ENCODE data around the gene CCR5AS.

Gene CCR5AS

GRCh38 chr3:46368569-46368968 is 38.3 kb downstream of the CCR5AS start:
- POLR2A ChIA-PET: no interaction called here
- H3K27ac Mint-ChIP-seq: no peak overlapping the region
- TF ChIP-seq IRF1 (CRISPR knock-in tag; IDR thresholded peaks at IDR 0.05): no peak
- peaks cover 2% of the 10 kb centered on the region; the same call in 1 of the 2 replicates for H3K27me3 Mint-ChIP-seq (ENCODE audit: low read depth)
- H3K4me1 Mint-ChIP-seq: no peaks in the 10 kb centered on the region
- peaks cover 5% of the 10 kb centered on the region; the same call in 1 of the 2 replicates for H3K9me3 Mint-ChIP-seq
- H3K36me3 Mint-ChIP-seq: no peaks in the 10 kb centered on the region
- ATAC-seq (peak; percentile 98), DNase-seq (ENCODE audit: low spot score) (peak; percentile 59)
- no peak overlapping the region for H3K4me3 Mint-ChIP-seq
- CTCF ChIA-PET: interaction anchor here (0.5 to 5.5 kb wide), 28 partner anchors 8 to 425 kb away, joined by 3 to 68 read pairs (median 4); partner anchors contain the start of genes CCR1 and CXCR6

- H3K9me3 Mint-ChIP-seq: peaks cover 5% of the 10 kb centered on the region; the same call in 1 of the 2 replicates
- TF ChIP-seq CREB1 (CRISPR knock-in tag; IDR thresholded peaks at IDR 0.05) (no peak), GTF2I (CRISPR knock-in tag; conservative IDR thresholded peaks at IDR 0.05) (no peak), CBFB (CRISPR knock-in tag; IDR thresholded peaks at IDR 0.05; ENCODE audit: low read depth) (no peak), NR2C2 (CRISPR knock-in tag; IDR thresholded peaks at IDR 0.05) (no peak)
- TF ChIP-seq, protein P1, sequence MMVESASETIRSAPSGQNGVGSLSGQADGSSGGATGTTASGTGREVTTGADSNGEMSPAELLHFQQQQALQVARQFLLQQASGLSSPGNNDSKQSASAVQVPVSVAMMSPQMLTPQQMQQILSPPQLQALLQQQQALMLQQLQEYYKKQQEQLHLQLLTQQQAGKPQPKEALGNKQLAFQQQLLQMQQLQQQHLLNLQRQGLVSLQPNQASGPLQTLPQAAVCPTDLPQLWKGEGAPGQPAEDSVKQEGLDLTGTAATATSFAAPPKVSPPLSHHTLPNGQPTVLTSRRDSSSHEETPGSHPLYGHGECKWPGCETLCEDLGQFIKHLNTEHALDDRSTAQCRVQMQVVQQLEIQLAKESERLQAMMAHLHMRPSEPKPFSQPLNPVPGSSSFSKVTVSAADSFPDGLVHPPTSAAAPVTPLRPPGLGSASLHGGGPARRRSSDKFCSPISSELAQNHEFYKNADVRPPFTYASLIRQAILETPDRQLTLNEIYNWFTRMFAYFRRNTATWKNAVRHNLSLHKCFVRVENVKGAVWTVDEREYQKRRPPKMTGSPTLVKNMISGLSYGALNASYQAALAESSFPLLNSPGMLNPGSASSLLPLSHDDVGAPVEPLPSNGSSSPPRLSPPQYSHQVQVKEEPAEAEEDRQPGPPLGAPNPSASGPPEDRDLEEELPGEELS (CRISPR knock-in tag; IDR thresholded peaks at IDR 0.05): no peak
- TF ChIP-seq, protein P2, sequence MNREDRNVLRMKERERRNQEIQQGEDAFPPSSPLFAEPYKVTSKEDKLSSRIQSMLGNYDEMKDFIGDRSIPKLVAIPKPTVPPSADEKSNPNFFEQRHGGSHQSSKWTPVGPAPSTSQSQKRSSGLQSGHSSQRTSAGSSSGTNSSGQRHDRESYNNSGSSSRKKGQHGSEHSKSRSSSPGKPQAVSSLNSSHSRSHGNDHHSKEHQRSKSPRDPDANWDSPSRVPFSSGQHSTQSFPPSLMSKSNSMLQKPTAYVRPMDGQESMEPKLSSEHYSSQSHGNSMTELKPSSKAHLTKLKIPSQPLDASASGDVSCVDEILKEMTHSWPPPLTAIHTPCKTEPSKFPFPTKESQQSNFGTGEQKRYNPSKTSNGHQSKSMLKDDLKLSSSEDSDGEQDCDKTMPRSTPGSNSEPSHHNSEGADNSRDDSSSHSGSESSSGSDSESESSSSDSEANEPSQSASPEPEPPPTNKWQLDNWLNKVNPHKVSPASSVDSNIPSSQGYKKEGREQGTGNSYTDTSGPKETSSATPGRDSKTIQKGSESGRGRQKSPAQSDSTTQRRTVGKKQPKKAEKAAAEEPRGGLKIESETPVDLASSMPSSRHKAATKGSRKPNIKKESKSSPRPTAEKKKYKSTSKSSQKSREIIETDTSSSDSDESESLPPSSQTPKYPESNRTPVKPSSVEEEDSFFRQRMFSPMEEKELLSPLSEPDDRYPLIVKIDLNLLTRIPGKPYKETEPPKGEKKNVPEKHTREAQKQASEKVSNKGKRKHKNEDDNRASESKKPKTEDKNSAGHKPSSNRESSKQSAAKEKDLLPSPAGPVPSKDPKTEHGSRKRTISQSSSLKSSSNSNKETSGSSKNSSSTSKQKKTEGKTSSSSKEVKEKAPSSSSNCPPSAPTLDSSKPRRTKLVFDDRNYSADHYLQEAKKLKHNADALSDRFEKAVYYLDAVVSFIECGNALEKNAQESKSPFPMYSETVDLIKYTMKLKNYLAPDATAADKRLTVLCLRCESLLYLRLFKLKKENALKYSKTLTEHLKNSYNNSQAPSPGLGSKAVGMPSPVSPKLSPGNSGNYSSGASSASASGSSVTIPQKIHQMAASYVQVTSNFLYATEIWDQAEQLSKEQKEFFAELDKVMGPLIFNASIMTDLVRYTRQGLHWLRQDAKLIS (CRISPR knock-in tag; IDR thresholded peaks at IDR 0.05; ENCODE audit: borderline replicate concordance): no peak
- TF ChIP-seq, protein P3, sequence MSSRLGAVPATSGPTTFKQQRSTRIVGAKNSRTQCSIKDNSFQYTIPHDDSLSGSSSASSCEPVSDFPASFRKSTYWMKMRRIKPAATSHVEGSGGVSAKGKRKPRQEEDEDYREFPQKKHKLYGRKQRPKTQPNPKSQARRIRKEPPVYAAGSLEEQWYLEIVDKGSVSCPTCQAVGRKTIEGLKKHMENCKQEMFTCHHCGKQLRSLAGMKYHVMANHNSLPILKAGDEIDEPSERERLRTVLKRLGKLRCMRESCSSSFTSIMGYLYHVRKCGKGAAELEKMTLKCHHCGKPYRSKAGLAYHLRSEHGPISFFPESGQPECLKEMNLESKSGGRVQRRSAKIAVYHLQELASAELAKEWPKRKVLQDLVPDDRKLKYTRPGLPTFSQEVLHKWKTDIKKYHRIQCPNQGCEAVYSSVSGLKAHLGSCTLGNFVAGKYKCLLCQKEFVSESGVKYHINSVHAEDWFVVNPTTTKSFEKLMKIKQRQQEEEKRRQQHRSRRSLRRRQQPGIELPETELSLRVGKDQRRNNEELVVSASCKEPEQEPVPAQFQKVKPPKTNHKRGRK (CRISPR knock-in tag; IDR thresholded peaks at IDR 0.05; ENCODE audit: borderline replicate concordance): no peak
- ChIA-PET CTCF (interaction anchor here (0.7 to 5.5 kb wide), 16 partner anchors 9 to 289 kb away, joined by 3 to 68 read pairs (median 5); partner anchors contain the start of gene CCR1), POLR2A (no interaction called here)
- no peak overlapping the region for H3K27ac Mint-ChIP-seq
- H3K36me3 Mint-ChIP-seq: no peaks in the 10 kb centered on the region
- ATAC-seq (no peak), DNase-seq (ENCODE audit: low spot score) (no peak)
- no peaks in the 10 kb centered on the region for H3K4me1 Mint-ChIP-seq
- peaks cover 2% of the 10 kb centered on the region; the same call in 1 of the 2 replicates for H3K27me3 Mint-ChIP-seq (ENCODE audit: low read depth)
- H3K4me3 Mint-ChIP-seq: no peak overlapping the region
These were observed 39.1 kb downstream of the CCR5AS start for GRCh38 chr3:46367811-46368210.

DNA sequence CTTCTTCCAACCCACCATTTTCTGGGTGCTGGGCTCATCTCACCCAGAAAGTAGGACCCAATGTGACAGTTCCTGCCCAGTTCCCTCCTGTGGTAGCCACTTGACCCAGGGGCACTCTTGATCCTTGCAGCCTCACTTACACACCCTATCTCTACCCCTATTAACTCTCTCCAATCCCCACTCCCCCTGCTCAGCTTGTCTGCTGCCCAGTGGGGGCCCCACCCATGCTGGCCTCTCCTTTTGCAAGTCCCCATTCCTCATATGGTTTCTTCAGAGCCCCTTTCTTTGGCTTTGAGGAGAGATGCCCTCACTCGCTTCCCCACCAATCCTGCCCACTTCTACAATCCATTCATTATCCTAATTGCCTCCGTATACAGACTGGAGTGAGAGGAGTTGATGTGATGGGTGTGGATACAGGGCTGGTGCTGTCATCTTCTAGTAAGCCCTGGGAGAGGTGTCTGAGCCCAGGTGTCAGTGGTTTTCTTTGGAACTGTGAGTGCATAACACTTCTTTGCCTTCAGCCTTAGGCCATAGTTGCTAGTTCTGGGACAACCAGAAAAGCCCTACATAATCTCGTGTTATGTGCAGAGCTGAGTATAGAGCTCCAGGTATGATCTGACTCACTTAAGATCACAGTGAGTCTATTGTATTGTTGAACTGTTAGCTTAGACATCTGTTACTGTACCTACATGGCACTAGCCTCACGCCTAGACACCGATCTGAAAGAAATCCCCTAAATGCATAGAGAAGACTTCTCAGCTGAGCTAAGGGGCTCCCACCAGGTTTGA is 40.9 kb downstream of the CCR5AS start:
- H3K4me3 Mint-ChIP-seq: no peak overlapping the region
- no peak overlapping the region for H3K27ac Mint-ChIP-seq
- POLR2A ChIA-PET: interaction anchor here (0.6 kb wide), 1 partner anchor 258 kb away, joined by 3 read pairs; no protein-coding TSS in a partner anchor
- DNase-seq (ENCODE audit: low spot score) (no peak), ATAC-seq (no peak)
- CTCF ChIA-PET: no interaction called here
- no peaks in the 10 kb centered on the region for H3K4me1 Mint-ChIP-seq
- H3K27me3 Mint-ChIP-seq (ENCODE audit: low read depth): peaks cover 2% of the 10 kb centered on the region; the same call in 1 of the 2 replicates
- peaks cover 5% of the 10 kb centered on the region; the same call in 1 of the 2 replicates for H3K9me3 Mint-ChIP-seq
- H3K36me3 Mint-ChIP-seq: no peaks in the 10 kb centered on the region
- TF ChIP-seq GRHL2 (CRISPR knock-in tag; IDR thresholded peaks at IDR 0.05; ENCODE audit: insufficient replicate concordance, severe bottlenecking): no peak
- TF ChIP-seq GTF2I (CRISPR knock-in tag; conservative IDR thresholded peaks at IDR 0.05): no peak
- no peak for TF ChIP-seq RORB (CRISPR knock-in tag; IDR thresholded peaks at IDR 0.05)
- no peak for TF ChIP-seq OVOL2 (CRISPR knock-in tag; IDR thresholded peaks at IDR 0.05; ENCODE audit: borderline replicate concordance)
- no peak for TF ChIP-seq ZBTB21 (CRISPR knock-in tag; IDR thresholded peaks at IDR 0.05; ENCODE audit: borderline replicate concordance)
- no peak for TF ChIP-seq IRF2 (CRISPR knock-in tag; IDR thresholded peaks at IDR 0.05; ENCODE audit: borderline replicate concordance, low read depth)
- no peak for TF ChIP-seq JAZF1 (CRISPR knock-in tag; IDR thresholded peaks at IDR 0.05)
- TF ChIP-seq, protein P4, sequence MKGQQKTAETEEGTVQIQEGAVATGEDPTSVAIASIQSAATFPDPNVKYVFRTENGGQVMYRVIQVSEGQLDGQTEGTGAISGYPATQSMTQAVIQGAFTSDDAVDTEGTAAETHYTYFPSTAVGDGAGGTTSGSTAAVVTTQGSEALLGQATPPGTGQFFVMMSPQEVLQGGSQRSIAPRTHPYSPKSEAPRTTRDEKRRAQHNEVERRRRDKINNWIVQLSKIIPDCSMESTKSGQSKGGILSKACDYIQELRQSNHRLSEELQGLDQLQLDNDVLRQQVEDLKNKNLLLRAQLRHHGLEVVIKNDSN (CRISPR knock-in tag; IDR thresholded peaks at IDR 0.05): no peak
- TF ChIP-seq NR3C1 (CRISPR knock-in tag; conservative IDR thresholded peaks at IDR 0.05; ENCODE audit: low read depth): no peak
- TF ChIP-seq ZBTB43 (CRISPR knock-in tag; IDR thresholded peaks at IDR 0.05): no peak
- TF ChIP-seq ZNF138 (CRISPR knock-in tag; conservative IDR thresholded peaks at IDR 0.05): no peak
- TF ChIP-seq, protein P5, sequence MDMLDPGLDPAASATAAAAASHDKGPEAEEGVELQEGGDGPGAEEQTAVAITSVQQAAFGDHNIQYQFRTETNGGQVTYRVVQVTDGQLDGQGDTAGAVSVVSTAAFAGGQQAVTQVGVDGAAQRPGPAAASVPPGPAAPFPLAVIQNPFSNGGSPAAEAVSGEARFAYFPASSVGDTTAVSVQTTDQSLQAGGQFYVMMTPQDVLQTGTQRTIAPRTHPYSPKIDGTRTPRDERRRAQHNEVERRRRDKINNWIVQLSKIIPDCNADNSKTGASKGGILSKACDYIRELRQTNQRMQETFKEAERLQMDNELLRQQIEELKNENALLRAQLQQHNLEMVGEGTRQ (CRISPR knock-in tag; IDR thresholded peaks at IDR 0.05): no peak
